Upper lobe of left lung (tissue), 4 donors: ENCODE data around the gene FLII.

Source experiments
- EP300 ChIP-seq, 4 donors: sonication (generic); formaldehyde crosslinking; IDR thresholded peaks; one replicate each; pipeline ENCODE4 v1.5.1; 2017; ENCODE audit warnings: antibody characterized with exemption in 4 of 4, control low read depth in 2 of 4
- POLR2A ChIP-seq, 4 donors: fragments of 450-650 bp; IDR thresholded peaks; one replicate each; pipeline ENCODE4 v1.5.1; 2016 to 2017; ENCODE audit warnings: antibody characterized with exemption in 4 of 4, mild to moderate bottlenecking in 2 of 4
- POLR2AphosphoS5 ChIP-seq, 2 donors: sonication (generic); formaldehyde crosslinking; IDR thresholded peaks; one replicate each; pipeline ENCODE4 v1.5.1; 2017; ENCODE audit warnings: antibody characterized with exemption in 2 of 2
- TF ChIP-seq, protein P1 (sequence below), 6 experiments: fragments of 450-650 bp in 4 of 6; fragments of 200-600 bp in 2 of 6; sonication (generic) in 2 of 6; IDR thresholded peaks; one replicate each; pipeline ENCODE4 v1.5.1; 2016 to 2019; ENCODE audit warnings: antibody characterized with exemption in 6 of 6

DNA sequence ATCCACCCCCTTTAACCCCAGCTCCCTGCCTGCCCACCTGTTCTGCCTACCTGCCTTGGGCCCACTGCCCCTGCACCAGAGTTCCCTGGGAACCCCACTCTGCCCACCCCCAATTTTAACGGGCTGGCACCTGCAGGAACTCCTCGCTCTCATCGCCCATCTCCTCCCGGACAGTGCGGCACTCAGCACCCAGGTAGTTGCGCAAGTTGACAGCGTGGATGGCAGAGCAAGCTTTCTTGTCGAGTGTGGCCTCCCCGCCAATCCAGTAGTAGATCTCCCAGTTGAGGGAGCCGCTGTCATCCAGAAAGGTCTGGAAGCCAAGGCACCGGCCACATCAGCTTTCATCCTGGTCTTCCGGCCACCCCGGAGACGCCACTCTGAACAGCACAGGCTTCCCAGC, 7.8 kb downstream of the FLII start:
- TF ChIP-seq, protein P1, sequence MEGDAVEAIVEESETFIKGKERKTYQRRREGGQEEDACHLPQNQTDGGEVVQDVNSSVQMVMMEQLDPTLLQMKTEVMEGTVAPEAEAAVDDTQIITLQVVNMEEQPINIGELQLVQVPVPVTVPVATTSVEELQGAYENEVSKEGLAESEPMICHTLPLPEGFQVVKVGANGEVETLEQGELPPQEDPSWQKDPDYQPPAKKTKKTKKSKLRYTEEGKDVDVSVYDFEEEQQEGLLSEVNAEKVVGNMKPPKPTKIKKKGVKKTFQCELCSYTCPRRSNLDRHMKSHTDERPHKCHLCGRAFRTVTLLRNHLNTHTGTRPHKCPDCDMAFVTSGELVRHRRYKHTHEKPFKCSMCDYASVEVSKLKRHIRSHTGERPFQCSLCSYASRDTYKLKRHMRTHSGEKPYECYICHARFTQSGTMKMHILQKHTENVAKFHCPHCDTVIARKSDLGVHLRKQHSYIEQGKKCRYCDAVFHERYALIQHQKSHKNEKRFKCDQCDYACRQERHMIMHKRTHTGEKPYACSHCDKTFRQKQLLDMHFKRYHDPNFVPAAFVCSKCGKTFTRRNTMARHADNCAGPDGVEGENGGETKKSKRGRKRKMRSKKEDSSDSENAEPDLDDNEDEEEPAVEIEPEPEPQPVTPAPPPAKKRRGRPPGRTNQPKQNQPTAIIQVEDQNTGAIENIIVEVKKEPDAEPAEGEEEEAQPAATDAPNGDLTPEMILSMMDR (IDR thresholded peaks at IDR 0.05) = no peak
- TF ChIP-seq POLR2A (IDR thresholded peaks at IDR 0.05) = no peak
- TF ChIP-seq EP300 (IDR thresholded peaks at IDR 0.05) = no peak
- no peak for TF ChIP-seq POLR2AphosphoS5 (IDR thresholded peaks at IDR 0.05)
